ENCODE data around the gene TRIM65. TPM values are rescaled to one million over a fixed set of nuclear protein-coding genes. Genes with fewer than 3 reads are reported as not detected.

Gene TRIM65
- total and polyA plus RNA-seq, 2 experiments from 2014 or later: 13.8 to 54.0 TPM

GRCh38 chr17:75909051-75909811 lies 12.5 kb upstream of the TRIM65 start:
- Histone ChIP-seq H3K27me3 (ENCODE audit: insufficient read depth) (no peaks in the 10 kb centered on the region), H3K27ac (ENCODE audit: low read depth) (no peak overlapping the region), H3K79me2 (replicated peaks; ENCODE audit: insufficient read depth) (peaks cover 1% of the 10 kb centered on the region; the same call in 1 of the 2 replicates), H3K4me1 (ENCODE audit: insufficient read depth) (no peaks in the 10 kb centered on the region), H2AFZ (no peak overlapping the region), H3K36me3 (ENCODE audit: insufficient read depth) (no peaks in the 10 kb centered on the region), H3K4me2 (no peak overlapping the region), H3K4me3 (no peak overlapping the region), H4K20me1 (replicated peaks; ENCODE audit: insufficient read depth) (no peaks in the 10 kb centered on the region), H3F3A (replicated peaks; ENCODE audit: low read depth) (0 out of 2 replicates have a peak, but pooled peaks cover 6% of the 10 kb centered on the region), H3K9me2 (ENCODE audit: insufficient read depth) (no peaks in the 10 kb centered on the region)
- DNase-seq (ENCODE audit: low spot score) (no peak), ATAC-seq (no peak)
- TF ChIP-seq NANOG (IDR thresholded peaks at IDR 0.05; ENCODE audit: borderline replicate concordance): no peak
- TF ChIP-seq STAT1 (IDR thresholded peaks at IDR 0.05; ENCODE audit: unreplicated experiment): no peak
- no peak for TF ChIP-seq CREB1 (CRISPR knock-in tag; IDR thresholded peaks at IDR 0.05; ENCODE audit: low read depth)
- TF ChIP-seq ZNF114 (CRISPR knock-in tag; IDR thresholded peaks at IDR 0.05): no peak
- no peak for TF ChIP-seq ZNF331 (CRISPR knock-in tag; IDR thresholded peaks at IDR 0.05; ENCODE audit: low read depth)
- TF ChIP-seq EZH2 (IDR thresholded peaks at IDR 0.05; ENCODE audit: low read depth, unreplicated experiment): no peak
- TF ChIP-seq EZH2phosphoT487 (IDR thresholded peaks at IDR 0.05; ENCODE audit: unreplicated experiment): no peak
- TF ChIP-seq JUNB (IDR thresholded peaks at IDR 0.05; ENCODE audit: unreplicated experiment): no peak
- TF ChIP-seq ZNF462 (CRISPR knock-in tag; IDR thresholded peaks at IDR 0.05): no peak
- TF ChIP-seq, protein P1, sequence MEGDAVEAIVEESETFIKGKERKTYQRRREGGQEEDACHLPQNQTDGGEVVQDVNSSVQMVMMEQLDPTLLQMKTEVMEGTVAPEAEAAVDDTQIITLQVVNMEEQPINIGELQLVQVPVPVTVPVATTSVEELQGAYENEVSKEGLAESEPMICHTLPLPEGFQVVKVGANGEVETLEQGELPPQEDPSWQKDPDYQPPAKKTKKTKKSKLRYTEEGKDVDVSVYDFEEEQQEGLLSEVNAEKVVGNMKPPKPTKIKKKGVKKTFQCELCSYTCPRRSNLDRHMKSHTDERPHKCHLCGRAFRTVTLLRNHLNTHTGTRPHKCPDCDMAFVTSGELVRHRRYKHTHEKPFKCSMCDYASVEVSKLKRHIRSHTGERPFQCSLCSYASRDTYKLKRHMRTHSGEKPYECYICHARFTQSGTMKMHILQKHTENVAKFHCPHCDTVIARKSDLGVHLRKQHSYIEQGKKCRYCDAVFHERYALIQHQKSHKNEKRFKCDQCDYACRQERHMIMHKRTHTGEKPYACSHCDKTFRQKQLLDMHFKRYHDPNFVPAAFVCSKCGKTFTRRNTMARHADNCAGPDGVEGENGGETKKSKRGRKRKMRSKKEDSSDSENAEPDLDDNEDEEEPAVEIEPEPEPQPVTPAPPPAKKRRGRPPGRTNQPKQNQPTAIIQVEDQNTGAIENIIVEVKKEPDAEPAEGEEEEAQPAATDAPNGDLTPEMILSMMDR (conservative IDR thresholded peaks at IDR 0.05; ENCODE audit: low read depth in 2 of 2): no peak
- no peak for TF ChIP-seq ETS1 (IDR thresholded peaks at IDR 0.05)
- TF ChIP-seq REST (IDR thresholded peaks at IDR 0.05; ENCODE audit: unreplicated experiment): no peak
- no peak for TF ChIP-seq POLR2AphosphoS5 (IDR thresholded peaks at IDR 0.05; ENCODE audit: low read depth)
- H3K9me3 Mint-ChIP-seq: no peaks in the 10 kb centered on the region
- no peak overlapping the region; the same call in 2 of the 3 replicates for H3K4me3 Mint-ChIP-seq
- H3K36me3 Mint-ChIP-seq (ENCODE audit: low read depth): peaks cover 2% of the 10 kb centered on the region; the same call in 2 of the 3 replicates
- peaks cover 8% of the 10 kb centered on the region for H3K27me3 Mint-ChIP-seq (ENCODE audit: insufficient read depth, low read depth, poor library complexity)
- H3K4me1 Mint-ChIP-seq: no peaks in the 10 kb centered on the region; the same call in 2 of the 3 replicates
- no peak overlapping the region for H3K27ac Mint-ChIP-seq
